ENCODE results near the gene CLDN6. TPM values are rescaled to one million over a fixed set of nuclear protein-coding genes. Genes with fewer than 3 reads are reported as not detected.

The CLDN6 gene
- total and polyA plus RNA-seq, 9 of the 15 experiments (the other 6 are each of a cell fraction or from before 2014, with no cell fraction given) = 0.22 to 0.75 (median 0.38) TPM; not detected in 3

DNA sequence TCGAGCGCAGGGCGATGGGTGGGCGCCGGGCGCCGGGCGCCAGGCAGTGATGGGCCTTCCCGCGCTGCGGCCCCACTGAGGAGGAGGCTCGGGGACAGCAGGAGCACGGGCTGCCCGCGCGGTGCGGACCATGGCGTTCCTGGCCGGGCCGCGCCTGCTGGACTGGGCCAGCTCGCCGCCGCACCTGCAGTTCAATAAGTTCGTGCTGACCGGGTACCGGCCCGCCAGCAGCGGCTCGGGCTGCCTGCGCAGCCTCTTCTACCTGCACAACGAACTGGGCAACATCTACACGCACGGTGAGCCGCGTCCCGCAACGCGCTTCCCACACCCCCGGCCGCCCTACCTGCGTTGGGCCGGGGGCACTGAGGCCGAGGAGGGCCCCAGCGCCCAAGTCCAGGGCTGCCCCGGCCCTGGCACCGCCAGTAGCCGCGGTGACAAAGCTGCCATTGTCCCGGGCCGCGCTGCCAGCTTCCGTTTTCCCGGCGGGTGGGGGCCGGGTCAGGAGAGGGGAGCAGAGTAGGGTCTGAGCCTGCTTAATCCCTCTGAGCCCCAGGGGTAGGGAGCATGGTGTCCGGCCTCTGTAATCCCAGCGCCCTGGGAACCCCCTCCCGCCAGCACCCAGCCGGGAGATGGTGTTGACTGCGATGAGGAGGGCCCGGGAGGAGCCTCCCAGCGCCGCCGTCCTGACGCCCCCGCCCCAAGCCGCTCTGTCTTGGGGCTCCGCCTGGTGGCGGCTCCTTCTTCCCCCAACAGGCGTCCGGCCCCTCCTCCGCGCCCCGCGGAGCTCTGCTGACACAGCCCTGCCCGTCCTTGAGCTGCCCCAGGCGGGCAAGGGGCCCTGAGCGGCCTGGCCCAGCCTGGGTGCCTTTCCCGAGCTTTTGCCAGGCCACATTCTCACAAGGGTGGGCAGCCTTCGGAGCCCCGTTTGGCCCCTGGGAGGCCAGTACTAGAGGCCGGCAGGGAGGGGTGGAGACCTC is 48.1 kb downstream of the CLDN6 start (continued):
- TF ChIP-seq, protein P1, sequence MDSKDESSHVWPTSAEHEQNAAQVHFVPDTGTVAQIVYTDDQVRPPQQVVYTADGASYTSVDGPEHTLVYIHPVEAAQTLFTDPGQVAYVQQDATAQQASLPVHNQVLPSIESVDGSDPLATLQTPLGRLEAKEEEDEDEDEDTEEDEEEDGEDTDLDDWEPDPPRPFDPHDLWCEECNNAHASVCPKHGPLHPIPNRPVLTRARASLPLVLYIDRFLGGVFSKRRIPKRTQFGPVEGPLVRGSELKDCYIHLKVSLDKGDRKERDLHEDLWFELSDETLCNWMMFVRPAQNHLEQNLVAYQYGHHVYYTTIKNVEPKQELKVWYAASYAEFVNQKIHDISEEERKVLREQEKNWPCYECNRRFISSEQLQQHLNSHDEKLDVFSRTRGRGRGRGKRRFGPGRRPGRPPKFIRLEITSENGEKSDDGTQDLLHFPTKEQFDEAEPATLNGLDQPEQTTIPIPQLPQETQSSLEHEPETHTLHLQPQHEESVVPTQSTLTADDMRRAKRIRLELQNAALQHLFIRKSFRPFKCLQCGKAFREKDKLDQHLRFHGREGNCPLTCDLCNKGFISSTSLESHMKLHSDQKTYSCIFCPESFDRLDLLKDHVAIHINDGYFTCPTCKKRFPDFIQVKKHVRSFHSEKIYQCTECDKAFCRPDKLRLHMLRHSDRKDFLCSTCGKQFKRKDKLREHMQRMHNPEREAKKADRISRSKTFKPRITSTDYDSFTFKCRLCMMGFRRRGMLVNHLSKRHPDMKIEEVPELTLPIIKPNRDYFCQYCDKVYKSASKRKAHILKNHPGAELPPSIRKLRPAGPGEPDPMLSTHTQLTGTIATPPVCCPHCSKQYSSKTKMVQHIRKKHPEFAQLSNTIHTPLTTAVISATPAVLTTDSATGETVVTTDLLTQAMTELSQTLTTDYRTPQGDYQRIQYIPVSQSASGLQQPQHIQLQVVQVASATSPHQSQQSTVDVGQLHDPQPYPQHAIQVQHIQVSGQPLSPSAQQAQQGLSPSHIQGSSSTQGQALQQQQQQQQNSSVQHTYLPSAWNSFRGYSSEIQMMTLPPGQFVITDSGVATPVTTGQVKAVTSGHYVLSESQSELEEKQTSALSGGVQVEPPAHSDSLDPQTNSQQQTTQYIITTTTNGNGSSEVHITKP (IDR thresholded peaks at IDR 0.05; ENCODE audit: partially characterized antibody) = peak; percentile 4
- TF ChIP-seq KDM2B (CRISPR knock-in tag; IDR thresholded peaks at IDR 0.05) = no peak
- no peak for TF ChIP-seq FOXJ3 (CRISPR knock-in tag; IDR thresholded peaks at IDR 0.05)
- TF ChIP-seq ZNF583 (CRISPR knock-in tag; IDR thresholded peaks at IDR 0.05) = 0 out of 2 replicates have a peak, but pooled peaks have one; percentile 46
- no peak for TF ChIP-seq SIRT6 (IDR thresholded peaks at IDR 0.05; ENCODE audit: low read depth, low read length)
- no peak for TF ChIP-seq MTA2 (IDR thresholded peaks at IDR 0.05; ENCODE audit: low read depth)
- TF ChIP-seq MEF2D (tag; conservative IDR thresholded peaks at IDR 0.05; ENCODE audit: low read depth) = no peak
- TF ChIP-seq TSC22D4 (tag; IDR thresholded peaks at IDR 0.05) = no peak
- no peak for TF ChIP-seq RBM25 (IDR thresholded peaks at IDR 0.05; ENCODE audit: low read depth, low read length, severe bottlenecking)

Data from K562 (cell line).